ENCODE results near the gene MS4A14. TPM values are rescaled to one million over a fixed set of nuclear protein-coding genes. Genes with fewer than 3 reads are reported as not detected.
A peak's percentile ranks its signal among the peaks of the same experiment; 100 is the strongest.
"Not testable (repeated sequence)": the region's sequence is repeated elsewhere in the genome, so short reads cannot be mapped to it uniquely, and the experiment has no call there.

MS4A14 gene
- total RNA-seq, 1 donor from 2014 or later: not detected

DNA sequence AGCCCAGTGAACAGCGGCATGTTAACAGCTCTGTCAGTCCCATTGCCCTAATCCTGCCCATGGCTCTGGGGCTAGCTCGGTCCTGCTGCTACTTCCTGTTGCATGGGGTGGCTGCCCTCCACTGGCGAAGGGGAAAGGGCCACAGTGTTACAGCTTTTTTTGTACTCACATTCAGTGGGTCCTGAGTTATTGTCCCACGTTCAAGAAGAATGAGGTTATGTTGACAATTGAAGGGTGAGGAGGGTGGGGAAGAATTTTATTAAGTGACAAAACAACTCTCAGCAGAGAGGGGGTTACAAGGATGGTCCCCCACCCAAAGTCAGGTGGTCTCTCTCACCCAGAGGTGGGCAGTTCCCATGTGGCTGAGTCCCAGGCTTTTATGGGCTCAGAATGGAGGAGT, 35.6 kb upstream of the MS4A14 start:
- no peak overlapping the region for H3K4me3 Mint-ChIP-seq
- peaks cover 7% of the 10 kb centered on the region for H3K4me1 Mint-ChIP-seq
- TF ChIP-seq, protein P1, sequence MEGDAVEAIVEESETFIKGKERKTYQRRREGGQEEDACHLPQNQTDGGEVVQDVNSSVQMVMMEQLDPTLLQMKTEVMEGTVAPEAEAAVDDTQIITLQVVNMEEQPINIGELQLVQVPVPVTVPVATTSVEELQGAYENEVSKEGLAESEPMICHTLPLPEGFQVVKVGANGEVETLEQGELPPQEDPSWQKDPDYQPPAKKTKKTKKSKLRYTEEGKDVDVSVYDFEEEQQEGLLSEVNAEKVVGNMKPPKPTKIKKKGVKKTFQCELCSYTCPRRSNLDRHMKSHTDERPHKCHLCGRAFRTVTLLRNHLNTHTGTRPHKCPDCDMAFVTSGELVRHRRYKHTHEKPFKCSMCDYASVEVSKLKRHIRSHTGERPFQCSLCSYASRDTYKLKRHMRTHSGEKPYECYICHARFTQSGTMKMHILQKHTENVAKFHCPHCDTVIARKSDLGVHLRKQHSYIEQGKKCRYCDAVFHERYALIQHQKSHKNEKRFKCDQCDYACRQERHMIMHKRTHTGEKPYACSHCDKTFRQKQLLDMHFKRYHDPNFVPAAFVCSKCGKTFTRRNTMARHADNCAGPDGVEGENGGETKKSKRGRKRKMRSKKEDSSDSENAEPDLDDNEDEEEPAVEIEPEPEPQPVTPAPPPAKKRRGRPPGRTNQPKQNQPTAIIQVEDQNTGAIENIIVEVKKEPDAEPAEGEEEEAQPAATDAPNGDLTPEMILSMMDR (conservative IDR thresholded peaks at IDR 0.05): no peak
- H3K27me3 Mint-ChIP-seq (ENCODE audit: low read depth): no peaks in the 10 kb centered on the region
- H3K27ac Mint-ChIP-seq (ENCODE audit: unreplicated experiment): no peak overlapping the region
- no peaks in the 10 kb centered on the region for H3K9me3 Mint-ChIP-seq
- DNase-seq (ENCODE audit: low read depth, low spot score): no peak
- H3K36me3 Mint-ChIP-seq (ENCODE audit: low read depth): no peaks in the 10 kb centered on the region

DNA sequence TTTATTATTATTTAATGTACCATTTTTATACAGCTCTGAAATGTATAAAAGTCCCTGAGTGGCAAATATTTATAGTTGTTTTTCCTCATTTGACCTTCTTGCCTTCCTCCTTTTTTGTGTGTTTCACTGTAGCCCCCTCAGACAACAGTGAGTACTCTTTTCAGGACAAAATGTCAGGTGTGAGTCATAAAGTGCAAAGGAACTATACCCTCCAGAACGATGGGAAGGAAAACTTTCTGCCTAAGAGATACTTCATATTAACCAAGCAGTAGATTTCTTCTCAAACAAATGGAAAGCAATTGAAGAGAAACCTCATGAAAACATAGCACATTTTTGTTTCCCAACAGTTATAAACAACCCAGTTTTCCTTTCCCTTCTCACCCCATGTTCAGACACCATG, 34.0 kb upstream of the MS4A14 start:
- Mint-ChIP-seq H3K4me1 (peaks cover 7% of the 10 kb centered on the region), H3K9me3 (no peaks in the 10 kb centered on the region), H3K4me3 (no peak overlapping the region), H3K36me3 (ENCODE audit: low read depth) (no peaks in the 10 kb centered on the region), H3K27ac (ENCODE audit: unreplicated experiment) (no peak overlapping the region), H3K27me3 (ENCODE audit: low read depth) (no peaks in the 10 kb centered on the region)
- DNase-seq (ENCODE audit: low read depth, low spot score): no peak
- TF ChIP-seq, protein P1 (conservative IDR thresholded peaks at IDR 0.05): no peak

DNA sequence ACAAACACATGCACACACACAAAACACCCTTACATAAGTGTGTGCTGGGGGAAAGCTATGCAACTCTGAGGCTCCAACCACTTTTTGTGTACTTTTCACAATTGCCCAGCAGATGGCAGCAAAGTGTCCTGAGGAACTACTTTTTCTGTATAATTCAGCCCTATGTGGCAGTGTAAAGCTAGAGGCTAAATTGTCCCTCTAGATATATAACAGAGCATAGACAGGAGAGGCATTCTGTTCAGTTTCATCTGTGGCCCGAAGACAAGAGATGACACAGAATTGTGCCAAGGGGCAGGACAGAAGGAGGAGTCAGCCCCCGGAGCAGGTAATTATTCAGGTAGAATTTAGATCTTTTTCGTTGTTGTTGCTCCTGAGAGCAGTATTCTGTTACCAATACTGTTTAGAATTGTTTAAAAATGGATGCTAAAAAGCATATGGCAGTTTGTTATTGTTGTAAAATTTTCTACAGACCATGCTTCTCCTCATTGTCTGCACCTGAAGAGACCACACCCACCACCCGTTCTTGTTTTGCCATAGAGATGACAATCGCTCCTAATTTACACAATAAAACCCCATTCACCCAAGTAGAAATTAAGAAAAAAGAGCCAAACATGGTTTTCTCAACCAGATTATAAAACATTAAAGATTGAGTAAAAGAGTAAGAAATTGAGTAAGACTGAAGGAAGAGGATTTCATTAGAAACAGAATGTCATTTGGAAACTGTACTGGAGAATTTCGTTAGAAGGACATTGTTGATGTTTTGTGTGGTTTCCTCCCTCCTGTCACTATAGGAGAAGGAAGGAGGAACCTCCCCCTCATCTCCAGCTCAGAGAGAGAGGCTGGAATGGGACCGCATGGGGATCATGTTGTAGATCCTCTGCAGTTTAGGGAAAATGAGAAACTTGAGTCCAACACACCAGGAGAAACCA, 32.5 kb upstream of the MS4A14 start:
- Mint-ChIP-seq H3K4me3 (no peak overlapping the region), H3K27ac (ENCODE audit: unreplicated experiment) (no peak overlapping the region), H3K9me3 (peaks cover 4% of the 10 kb centered on the region), H3K27me3 (ENCODE audit: low read depth) (no peaks in the 10 kb centered on the region), H3K36me3 (ENCODE audit: low read depth) (no peaks in the 10 kb centered on the region), H3K4me1 (peaks cover 7% of the 10 kb centered on the region)
- DNase-seq (ENCODE audit: low read depth, low spot score): peak; percentile 69
- TF ChIP-seq, protein P1 (conservative IDR thresholded peaks at IDR 0.05): peak; percentile 80

DNA sequence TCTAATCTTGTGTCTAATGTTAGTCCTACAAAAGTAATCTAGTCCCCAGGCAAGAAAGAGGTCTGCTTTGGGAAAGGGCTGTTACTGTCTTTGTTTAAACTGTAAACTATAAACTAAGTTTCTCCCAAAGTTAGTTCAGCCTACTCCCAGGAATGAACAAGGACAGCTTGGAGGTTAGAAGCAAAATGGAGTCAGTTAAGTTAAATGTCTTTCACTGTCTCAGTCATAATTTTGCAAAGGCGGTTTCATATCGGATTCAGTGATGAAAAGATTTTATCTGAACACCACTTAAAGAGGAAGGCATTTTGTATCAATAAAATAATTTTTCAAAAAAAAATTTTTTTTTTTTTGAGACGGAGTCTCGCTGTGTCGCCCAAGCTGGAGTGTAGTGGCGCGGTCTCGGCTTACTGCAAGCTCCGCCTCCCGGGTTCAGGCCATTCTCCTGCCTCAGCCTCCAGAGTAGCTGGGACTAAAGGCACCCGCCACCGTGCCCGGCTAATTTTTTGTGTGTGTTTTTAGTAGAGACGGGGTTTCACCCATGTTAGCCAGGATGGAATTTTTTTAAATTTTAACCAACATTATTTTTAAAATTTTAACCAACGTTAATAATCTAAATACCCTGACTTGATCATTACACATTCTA, 29.9 kb upstream of the MS4A14 start:
- H3K9me3 Mint-ChIP-seq; H3K27ac Mint-ChIP-seq (ENCODE audit: unreplicated experiment); DNase-seq (ENCODE audit: low read depth, low spot score); H3K27me3 Mint-ChIP-seq (ENCODE audit: low read depth); H3K4me3 Mint-ChIP-seq; H3K4me1 Mint-ChIP-seq; H3K36me3 Mint-ChIP-seq (ENCODE audit: low read depth): not testable (repeated sequence)

DNA sequence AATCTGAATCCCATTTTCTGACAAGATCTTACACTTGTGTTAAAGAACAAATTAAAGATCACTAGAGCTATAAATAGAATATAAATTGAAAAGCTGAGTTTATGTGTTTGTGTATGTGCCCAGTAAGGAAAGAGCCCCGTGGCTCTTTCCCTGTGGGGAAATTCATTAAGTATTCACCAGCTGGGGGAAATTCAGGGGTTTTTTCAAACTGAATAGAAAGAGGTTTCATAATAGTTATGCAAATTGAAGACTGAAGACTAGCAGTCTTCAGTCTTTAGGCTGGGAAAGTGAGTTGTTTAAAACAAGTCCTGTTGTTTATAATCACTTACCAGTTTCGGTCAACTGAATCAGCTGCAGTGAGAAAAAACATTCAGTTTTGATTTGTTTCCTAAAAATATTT, 29.2 kb upstream of the MS4A14 start:
- Mint-ChIP-seq H3K4me3 (no peak overlapping the region), H3K27ac (ENCODE audit: unreplicated experiment) (no peak overlapping the region), H3K27me3 (ENCODE audit: low read depth) (no peaks in the 10 kb centered on the region), H3K9me3 (peaks cover 4% of the 10 kb centered on the region), H3K36me3 (ENCODE audit: low read depth) (no peaks in the 10 kb centered on the region), H3K4me1 (peaks cover 7% of the 10 kb centered on the region)
- no peak for DNase-seq (ENCODE audit: low read depth, low spot score)
- TF ChIP-seq, protein P1 (conservative IDR thresholded peaks at IDR 0.05): no peak

DNA sequence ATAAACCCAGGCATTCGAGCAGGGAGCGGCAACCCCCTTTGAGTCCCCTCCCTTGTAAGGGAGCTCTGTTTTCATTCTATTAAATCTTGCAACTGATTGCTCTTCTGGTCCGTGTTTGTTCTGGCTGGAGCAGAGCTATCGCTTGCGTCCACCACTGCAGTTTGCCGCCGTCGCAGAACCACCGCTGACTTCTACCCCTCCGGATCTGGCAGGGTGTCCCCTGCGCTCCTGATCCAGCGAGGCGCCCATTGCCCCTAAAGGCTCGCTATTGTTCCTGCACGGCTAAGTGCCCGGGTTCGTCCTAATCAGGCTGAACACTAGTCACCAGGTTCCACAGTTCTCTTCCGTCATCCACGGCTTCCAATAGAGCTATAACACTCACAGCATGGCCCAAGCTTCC, 28.4 kb upstream of the MS4A14 start:
- no peak overlapping the region for H3K27ac Mint-ChIP-seq (ENCODE audit: unreplicated experiment)
- H3K36me3 Mint-ChIP-seq (ENCODE audit: low read depth): no peaks in the 10 kb centered on the region
- H3K4me3 Mint-ChIP-seq: no peak overlapping the region
- H3K9me3 Mint-ChIP-seq: peaks cover 4% of the 10 kb centered on the region
- H3K27me3 Mint-ChIP-seq (ENCODE audit: low read depth): no peaks in the 10 kb centered on the region
- peaks cover 7% of the 10 kb centered on the region for H3K4me1 Mint-ChIP-seq
- TF ChIP-seq, protein P1 (conservative IDR thresholded peaks at IDR 0.05): no peak
- no peak for DNase-seq (ENCODE audit: low read depth, low spot score)

All from neural crest cell (in vitro differentiated cells).